UCSD-AML1 (cell line): ENCODE measurements around the gene TANC2.

Source experiments
- DNase-seq: peaks from one replicate; lab custom pipeline; 2025; ENCODE audit not compliant: unreplicated experiment; lab: John Stamatoyannopoulos, UW

The TANC2 gene

DNA sequence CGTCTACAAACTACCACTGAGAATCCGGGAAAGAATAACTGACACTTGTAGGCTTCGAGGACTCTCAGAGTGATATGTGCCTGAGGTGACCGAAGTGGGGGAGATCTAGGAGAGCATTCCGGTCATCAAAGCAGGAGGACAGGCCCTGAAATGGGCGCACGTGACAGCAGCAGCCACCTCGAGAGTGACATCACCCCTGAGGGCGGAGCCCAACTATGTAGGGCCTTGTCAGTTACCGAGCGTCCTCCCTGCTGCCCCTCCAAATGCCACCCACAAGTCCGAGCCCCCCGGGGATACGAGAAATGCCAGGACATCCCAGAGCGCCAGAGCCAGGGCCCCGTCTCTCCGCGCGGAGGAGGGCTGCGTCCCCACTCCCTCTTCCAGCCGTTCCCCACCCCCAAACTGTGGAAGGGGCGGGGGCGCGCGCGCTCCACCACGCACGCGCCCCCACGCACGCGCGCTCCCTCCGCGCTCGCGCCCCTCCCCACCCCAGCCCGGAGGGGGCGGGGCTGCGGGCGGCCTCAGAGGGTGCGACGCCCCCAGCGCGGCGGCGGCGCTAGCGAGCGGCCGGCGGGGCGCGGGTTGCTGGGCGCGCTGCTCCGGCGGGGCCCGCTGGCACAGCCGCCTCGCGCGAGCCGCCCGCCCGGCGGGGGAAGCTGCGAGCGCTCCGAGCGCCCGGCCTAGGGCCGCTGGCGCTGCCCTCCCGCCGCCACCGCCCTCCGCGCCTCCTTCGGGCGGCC is at the start of gene TANC2:
TSS of gene TANC2 (plus strand) at position 550 of the 740 bp plus-strand sequence. CDS start 43,325 bp downstream, outside the sequence.
- DNase-seq: peak; percentile 67

DNA sequence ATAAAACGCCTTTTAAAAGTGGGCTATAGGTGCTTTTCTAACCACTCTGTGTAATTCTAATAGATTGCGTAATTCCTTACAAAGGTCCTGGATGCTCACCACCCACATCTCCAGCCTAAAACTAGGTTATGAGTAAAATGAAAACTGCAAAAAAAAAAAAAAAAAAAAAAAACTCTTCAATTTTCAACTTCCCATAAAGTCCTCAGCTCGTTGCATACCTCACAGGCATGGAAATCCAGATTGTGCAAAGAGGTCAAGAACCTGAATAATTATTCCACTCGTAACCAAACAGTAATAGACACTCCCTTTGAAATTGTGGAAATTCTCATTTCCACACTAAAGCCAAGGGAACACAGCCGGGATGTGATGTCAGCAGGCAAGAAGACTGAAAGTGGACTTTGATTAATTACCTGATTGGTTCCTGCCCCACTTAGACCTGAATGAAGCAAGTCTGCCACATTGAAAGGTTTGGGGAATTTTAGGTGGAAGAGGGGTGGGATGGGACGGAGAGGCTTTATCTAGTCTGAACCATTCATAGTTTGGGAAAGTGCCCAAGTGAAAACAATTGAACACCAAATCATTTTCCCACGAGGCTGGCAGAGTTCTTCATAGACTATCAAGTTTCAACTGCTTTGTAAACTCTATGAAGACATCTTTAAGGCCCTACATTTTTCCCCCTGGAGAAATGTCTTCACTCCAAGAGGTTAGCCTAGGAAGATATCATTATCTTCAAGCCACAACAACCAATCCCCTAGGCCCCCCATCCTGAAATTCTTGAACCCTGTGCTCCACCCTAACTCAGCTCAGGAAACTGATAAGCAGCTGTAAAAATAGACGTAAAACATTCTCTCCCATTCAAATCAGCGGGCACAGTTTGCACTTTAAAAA is 49.1 kb upstream of the TANC2 start:
- no peak for DNase-seq

DNA sequence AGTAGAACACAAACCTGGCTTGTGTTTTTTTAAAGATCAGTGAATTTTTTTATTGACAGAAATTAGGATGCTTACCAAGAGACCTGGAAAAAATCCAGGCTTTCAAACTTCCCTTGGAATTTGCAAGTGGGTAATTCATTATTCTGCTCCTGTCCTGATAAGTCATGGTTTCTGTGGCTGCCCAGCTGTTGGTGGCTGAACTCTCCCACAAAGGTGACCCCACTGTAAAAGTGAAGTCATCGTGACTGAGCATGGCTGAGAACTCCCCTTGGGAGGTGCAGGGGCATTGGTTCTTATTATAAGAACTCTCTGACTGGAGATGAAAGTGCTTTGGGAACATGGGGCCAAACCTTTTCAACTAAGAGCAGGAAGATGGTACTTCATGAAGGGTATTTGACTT is 46.6 kb upstream of the TANC2 start:
- DNase-seq: no peak

DNA sequence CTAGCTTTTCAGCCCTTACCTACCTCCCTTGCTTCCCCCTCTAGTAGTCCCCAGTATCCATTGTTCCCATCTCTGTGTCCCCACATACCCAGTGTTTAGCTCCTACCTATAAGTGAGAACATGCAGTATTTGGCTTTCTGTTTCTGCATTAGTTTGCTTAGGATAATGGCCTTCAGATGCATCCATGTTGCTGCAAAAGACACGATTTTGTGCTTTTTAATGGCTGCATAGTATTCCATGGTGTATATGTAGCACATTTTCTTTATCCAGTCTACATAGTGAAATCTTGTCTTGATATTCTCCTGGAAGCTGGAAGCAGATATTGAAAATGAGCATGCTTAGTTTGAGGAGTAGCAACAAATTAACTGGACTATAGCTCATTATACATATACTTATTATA is 45.7 kb upstream of the TANC2 start:
- no peak for DNase-seq

DNA sequence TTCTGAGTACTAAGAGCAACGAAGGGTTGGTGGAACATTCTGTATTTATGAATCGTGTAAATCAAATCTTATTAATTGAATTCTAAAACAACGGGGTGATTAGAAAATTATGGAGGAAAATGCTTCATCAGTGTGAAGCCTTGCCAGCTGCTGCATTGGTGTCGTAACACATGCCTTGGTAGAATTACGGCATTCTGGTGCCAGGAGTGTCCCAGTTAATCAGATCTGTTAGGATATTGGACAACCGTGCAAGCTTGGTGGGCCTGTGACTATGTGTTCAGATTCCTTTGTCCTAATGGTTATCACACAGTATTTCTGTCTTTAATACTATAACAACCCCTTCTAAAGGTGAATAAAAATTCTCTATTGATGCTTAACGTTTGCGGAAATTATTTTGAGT is 44.2 kb upstream of the TANC2 start:
- DNase-seq: no peak

DNA sequence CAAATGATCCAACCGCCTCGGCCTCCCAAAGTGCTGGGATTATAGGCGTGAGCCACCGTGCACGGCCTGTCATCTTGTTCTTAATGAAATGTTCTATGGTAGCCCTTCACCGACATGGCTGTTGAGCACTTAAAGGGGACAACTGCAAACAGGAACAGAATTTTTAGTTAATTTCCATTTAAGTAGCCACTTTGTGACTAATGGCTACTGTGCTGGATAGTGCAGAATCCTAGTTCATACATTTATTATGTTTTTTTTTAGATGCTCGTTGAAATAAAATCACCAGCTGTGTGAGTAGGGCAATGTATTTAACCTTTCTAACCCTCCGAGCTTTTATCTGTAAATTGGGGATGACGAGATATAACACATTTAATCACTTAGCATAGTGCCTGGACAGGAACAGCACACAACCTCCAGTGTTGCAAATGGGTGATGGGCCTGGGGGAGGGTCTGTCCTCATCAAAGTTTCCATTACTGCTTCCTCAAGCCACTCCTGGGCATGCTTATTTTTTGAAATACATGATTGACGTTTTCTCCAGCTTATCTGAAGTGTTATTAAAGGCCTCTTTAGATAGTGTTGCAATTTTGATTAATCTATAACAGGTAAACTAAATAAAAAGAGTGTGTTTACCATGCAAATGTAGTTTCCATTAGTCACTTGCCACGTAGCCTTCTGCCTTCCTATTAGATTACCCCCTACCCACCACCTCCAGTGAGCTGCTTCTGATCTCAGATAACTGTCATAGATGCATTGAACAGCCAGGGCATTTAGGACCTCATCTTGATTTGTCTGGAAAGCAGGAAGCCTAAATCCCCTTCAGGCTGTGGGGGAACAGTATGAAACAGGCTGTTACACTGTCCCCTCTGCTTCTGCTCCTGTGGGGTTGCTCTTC is 42.5 kb upstream of the TANC2 start:
- no peak for DNase-seq

DNA sequence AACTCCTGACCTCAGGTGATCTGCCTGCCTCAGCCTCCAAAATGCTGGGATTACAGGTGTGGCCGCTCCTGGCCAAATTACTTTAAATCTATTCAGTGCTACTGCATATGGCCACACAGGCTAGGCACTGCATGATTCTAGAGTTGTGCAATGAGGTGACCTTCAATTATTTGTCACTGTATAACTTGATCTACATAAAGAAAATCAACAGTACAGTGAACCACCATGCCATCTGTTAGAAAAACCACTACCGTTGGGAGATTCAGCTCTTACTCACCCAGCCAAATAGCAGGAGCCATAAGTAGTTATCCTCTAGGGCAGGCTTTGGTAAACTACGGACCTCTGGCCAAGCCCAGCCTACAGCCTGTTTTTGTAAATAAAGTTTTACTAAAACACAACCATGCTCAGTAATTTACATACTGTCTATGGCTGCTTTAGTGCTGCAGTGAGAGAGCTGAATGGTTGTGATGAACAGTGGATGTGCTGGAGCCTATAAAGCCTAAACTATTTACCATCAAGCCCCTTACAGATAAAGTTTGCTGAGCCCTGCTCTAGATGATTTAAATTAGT is 40.7 kb upstream of the TANC2 start:
- no peak for DNase-seq

DNA sequence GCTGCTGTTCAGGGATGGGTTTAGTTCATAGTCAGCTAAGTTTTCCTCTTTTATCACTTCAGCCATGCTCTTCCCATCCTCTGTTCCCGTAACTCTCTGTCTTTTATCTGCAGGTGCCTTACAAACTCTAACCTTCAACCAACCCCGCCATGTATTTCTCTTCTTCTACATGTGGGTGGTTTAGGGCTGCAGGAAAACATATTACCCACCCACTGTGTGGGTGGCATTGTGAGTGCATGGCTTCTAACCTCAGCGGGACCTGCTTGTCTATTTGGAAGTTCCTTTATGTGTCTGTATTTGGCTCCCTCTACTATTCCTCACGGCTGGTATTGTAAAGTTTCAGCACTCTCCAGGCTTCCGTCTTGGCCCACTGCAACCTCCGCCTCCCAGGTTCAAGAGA is 39.0 kb upstream of the TANC2 start:
- no peak for DNase-seq

DNA sequence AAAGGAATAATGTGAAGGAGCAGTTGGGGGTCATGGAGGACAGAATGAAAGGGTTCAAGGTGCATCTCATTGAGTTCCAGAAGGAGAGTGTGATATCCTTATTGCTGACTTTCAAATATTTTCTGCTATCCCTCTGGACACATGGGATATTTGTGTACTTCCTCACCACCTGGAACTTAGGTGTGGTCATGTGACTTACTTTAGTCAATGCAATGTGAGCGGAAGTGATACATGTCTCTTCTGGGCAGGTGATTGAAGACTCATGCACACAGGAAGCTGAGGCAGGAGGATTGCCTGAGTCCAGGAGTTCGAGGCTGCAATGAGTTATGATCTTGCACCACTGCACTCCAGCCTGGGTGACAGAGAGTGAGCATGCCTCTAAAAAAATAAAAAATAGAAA is 36.7 kb upstream of the TANC2 start:
- no peak for DNase-seq

DNA sequence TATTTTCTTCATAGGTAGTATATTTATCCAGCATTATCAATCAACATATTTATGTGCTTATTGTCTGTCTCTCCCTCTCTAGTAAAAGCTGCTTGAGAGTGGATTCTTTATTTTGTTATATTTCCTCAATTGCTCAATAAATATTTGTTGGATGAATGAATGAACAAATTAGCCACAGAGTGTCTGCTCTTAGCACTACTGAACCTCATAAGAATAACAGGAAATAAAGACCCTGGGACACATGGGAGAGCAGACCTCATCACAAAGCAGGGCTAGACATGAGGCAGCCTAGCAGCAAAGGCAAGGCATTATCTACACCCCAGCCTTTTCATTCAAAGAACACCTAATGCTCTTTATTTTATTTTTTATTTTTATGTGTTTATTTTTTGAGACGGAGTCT is 34.9 kb upstream of the TANC2 start:
- DNase-seq: no peak

DNA sequence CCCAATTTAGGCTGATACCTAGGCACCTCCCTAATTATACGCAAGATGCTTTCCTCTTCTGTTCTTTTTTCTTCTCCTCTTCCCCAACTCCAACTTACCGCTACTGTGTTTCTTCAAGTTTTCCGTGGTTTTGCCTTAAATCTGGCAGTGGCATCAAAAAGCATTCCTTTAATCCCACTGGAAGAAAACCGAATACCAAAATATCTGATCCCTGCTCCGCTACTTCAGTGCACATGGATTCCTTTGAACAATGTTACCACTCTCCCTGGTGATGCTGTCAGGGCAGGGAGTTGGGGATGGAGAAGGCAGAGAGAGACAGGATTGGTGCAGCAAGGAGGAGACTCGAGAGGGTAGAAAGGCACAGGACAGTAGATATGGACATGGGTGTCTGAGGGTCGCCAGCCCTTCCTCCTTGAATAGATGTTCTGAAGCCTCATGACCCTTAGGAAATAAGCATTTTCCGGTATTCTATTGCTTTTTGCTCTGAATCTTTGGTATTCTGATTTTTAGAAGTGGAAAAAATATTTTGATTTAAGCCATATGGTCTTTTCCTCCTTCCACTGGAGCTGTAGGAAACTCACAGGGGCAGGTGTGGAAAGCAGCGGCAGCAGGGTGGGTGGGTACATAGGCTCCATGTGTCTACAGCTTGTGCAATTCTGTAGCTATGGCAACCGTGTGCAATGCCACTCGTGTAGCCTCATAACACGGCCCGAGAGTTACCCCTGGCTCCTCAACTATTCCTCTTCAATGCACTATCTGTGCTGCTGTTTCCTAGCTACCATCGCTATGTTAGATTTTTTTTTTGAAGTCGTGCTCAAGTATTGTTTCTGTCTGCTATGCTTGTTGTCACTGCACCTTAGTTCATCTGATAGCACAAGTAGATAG is 32.3 kb upstream of the TANC2 start:
- DNase-seq: no peak

DNA sequence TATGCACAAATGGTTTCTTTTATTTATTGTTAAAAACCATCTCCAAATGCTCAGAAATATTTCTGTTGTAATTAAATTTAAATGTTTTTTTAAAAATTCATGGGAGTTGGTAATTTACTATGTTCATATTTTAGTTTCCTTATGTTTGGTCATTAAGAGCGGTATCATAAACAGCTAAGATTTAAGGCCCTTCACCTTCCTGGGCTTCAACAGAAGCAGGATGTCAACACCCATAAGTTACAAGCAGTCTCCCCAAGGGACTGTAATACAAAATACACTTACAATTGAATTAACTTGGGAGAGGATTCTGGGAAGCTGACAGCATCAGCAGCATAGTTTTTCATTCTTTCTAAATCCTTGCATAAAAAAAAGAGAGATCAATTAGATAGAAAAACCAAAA is 30.9 kb upstream of the TANC2 start:
- DNase-seq: no peak

DNA sequence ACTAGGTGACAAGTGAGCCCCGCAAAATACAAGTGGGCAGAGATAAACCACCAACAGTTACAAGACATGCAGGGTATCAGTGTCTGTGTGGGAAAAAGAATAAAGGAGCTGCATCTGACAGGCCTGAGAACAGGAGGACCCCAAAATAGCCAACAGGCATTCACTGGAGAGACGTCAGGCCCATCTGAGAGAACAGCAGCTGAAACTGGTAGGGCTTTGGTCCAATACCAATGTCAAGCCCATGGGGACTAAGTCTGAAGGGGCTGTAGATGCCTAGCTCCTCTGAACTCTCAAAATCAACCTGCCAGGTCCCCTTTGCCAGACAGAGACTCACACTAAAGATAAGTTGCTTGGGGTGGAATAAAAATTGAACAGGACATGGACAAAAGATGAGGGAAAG is 30.5 kb upstream of the TANC2 start:
- DNase-seq: no peak

DNA sequence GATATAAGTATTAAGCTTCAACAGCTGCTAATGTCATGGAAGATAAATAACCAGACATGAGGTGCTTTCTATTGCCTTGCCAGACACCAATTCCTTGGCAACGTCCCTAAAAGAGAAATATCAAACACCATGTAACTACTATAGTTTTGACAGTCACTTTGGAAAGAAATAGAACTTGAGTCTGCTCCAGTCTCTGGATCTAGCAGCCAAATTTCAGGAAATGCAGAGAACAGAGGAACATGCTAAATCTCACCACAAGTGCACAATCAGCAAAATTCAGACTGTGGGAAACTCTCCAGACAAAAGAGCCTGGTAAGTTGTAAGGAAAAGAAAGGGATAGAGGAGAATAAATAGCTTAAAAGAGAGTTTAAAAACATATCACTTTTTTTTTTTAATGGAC is 28.4 kb upstream of the TANC2 start:
- no peak for DNase-seq

DNA sequence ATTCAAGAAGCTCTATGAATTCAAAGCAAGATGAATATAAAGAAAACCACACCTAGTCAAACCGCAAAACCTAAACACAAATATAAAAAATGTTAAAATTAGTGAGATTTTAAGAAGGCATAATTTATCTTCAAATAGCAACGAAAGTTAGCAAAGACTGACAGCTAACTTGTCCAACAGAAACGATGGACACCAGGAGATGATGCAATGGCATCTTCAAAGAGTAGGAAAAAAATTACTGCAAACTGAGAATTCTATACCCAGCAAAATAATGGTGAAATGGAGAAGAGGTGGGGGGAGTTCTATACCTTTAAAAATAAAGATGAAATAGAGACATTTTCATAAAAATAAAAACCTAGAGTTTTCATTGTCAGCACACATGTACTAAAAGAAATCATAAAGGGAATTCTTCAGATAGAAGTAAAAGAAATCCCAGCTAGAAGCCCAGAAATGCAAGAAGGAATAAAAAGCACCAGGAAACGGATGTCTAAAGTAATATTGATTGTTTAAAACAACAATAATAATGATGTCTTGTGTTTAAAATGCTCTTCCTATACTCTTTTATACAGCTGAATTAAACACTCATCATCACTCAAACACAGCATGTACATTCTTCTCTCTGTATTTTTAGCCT is 24.6 kb upstream of the TANC2 start:
- no peak for DNase-seq

DNA sequence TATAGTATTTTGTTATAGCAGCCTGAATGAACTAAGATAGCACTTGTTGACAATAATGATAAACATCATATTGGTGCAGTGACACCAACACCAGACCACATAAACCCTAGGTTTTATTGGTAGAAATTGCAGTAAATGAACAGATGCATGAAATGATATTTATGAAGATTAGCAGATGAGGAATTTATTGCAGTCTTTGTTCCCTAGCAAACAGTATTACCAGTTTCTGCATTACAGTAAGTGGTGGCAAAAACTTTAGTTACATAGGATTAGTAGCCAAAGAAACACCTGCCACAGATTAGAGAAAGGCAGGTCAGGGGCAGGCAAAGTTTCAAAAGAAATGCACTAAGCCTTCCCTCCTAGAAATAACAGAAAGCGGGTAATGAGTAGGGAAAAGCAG is 17.7 kb upstream of the TANC2 start:
- DNase-seq: no peak

DNA sequence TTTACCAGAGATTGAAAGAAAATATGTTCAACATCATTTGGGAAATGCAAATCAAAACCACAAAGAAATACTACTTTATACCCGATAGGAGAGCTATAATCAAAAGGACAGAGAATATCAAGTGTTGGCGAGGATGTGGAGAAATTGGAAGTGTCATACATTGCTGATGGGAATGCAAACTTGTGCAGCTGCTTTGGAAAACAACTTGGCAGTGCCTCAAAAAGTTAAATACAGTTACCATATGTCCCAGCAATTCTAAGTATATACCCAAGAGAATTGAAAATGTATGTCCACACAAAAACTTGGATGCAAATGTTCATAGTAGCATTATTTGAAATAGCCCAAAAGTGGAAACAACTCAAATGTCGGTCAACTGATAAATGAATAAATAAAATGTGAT is 17.0 kb upstream of the TANC2 start:
- DNase-seq: no peak

DNA sequence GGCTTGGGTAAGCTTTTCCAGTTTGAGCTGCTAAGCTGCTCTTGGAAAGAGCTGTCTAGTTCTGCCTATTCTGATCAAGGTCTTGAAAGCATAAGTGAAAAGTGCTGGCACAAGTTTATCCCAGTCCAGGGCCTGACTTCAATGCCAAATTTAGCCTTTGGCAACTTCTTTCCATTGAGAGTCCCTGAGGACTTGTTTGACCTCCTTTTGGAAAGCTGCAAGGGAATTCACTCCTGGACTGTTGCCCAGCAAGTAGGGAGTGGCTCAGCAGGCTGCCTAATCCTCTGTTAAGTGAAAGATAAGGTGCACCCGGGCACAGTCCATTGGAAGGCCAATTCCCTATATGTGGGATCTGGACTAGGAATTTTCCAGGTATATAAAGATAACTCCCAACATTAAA is 16.0 kb upstream of the TANC2 start:
- DNase-seq: no peak

DNA sequence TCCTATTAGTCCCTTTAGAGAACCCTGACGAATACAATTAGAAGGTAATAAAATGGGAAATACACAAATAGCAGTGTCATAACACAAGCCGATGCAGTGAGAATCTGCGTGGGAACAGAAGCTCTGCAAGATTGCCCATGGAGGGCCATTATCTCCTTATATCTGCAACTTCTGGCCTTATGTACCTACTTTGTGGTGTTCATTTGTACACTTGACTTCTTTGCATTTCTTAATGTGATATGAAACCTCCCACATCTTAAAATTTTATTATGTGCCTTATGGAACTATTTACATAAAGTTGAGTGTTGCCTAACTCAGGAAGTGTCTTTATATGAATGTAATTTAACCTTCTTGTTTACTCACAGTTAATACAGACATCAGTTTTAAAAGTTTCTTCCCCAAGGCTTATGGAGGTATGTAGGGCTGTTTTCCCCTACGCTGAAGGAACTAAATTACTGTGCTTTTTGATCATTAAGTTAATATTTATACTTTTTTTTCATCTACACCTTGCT is 10.1 kb upstream of the TANC2 start:
- DNase-seq: no peak
